GM19193 (cell line): Measurements from ENCODE around the gene EPS15.

Experiments used
- POLR2A ChIP-seq: IDR thresholded peaks from 4 replicates; pipeline ENCODE4 v1.6.1; 2011; ENCODE audit not compliant: insufficient read depth, insufficient read length; ENCODE audit errors: extremely low read depth

EPS15 gene

GRCh38 chr1:51519048-51519864, at the start of gene EPS15:
EPS15 (minus strand) TSS chr1:51519266; CDS start chr1:51519231, 35 bp downstream.
- peak; percentile 78 for TF ChIP-seq POLR2A

GRCh38 chr1:51568231-51568935, 49.3 kb upstream of the EPS15 start:
- no peak for TF ChIP-seq POLR2A

DNA sequence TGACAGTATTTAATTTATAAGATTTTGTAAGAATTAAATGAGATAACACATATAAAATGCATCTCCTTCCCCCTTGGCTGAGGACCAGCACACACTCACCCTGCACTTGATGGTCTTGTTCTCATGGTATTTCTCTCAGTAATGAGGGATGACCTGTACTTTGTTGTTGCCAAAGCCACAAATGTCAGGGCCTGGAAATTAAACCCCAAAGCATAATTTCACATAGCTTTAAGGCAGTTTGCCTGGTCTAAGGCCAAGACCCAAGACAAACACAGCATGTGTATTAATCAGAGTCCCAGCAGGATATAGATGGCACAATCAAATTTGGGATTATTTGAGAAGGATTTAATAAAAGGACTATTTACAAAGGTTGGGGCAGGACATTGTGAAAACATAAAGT, 48.6 kb upstream of the EPS15 start:
- no peak for TF ChIP-seq POLR2A

DNA sequence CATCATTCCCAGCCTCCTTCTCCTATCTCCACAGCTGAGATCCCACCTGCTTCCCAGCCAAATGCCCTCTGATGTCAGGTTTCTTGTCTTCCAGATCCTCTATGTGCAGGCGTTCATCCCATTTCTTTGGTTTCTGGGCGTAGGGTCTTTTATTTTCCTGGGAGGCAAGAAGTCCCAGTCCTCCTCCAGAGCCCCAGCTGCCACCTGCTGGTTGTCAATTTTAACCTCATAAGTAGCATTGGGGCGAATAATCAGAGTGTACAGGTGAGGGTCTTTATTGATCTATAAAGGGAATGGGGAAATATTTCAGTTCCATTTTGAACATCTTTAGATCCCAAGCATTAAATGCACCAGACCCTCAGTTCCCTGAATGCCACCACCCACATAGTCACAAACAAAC, 47.2 kb upstream of the EPS15 start:
- TF ChIP-seq POLR2A: no peak

DNA sequence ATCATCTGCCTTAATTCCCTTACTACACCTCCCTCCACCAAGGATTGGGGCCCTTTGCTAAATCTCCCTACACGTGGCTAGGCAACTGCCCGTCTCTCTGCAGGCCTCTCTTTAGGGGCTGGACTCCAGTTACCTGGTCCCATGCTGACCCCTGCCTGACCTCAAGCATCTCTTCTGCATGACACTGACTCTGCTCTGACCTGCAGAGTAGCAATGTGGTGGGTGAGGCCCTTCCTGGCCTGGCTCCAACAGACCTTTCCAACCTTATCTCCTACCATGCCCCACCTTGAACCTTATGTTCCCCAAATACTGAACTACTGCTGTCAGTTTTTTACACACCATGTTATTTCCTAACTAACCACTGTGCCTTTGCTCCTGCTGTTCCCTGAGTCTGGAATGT, 45.9 kb upstream of the EPS15 start:
- TF ChIP-seq POLR2A: no peak

DNA sequence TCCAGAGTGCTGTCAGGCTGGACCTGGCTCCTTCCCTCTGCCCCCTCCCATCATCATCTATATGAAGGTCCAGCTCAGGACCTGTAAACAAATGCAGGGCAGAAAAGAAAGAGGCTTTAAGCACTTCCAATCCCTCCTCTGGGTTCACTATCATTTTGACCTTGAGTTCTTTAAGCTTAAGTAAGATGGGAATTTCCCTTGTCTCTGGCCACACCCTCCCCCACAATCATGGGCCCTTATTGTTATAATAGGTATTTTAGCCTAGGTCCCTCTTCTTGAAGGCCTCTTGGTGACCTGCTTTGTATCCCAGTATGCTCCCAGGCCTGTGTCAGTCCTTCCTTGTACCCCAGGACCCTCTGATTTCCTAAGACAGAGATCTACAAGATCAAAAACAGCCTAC, 45.1 kb upstream of the EPS15 start:
- no peak for TF ChIP-seq POLR2A

DNA sequence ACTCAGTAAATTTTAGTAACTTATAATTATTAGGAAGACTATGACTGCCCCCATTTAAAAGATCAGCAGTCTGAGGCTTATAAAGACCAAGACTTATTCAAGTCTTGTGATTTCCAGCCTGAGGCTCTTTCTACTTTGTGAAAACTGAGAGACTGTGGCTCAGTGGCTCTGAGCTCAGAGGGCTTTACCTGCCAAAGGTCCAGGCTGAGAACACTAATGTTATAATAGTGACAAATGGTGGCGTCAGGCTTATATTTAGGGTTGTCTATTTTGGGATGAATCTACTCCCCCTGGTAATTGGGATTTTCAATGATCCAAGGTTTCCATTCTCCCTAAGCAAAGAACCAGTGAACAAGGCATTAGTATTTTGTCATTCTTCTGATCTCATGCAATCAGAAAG, 42.6 kb upstream of the EPS15 start:
- no peak for TF ChIP-seq POLR2A

- TF ChIP-seq POLR2A: no peak
Observed at GRCh38 chr1:51560034-51560433, 41.0 kb upstream of the EPS15 start.

DNA sequence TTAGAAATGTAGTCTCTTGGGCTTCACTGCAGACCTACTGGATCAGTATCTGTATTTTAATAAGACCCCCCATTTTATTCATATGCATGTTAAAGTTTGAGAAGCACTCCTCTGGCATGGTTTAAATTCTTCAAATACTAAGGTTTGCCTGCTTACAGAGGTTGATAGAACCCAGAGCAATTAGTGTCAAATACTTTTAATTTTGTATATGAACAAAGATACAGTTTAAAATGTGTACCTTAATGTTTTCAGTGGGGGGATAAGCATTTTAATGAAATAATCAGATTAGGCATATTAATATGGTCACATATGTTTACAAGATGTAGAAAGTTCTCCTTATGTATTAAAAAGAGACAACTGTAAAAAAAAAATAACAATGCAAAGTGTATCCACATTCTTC, 40.4 kb upstream of the EPS15 start:
- TF ChIP-seq POLR2A: no peak

- no peak for TF ChIP-seq POLR2A
Observed at GRCh38 chr1:51559064-51559500, 40.0 kb upstream of the EPS15 start.

GRCh38 chr1:51558375-51558924, 39.4 kb upstream of the EPS15 start:
- no peak for TF ChIP-seq POLR2A

DNA sequence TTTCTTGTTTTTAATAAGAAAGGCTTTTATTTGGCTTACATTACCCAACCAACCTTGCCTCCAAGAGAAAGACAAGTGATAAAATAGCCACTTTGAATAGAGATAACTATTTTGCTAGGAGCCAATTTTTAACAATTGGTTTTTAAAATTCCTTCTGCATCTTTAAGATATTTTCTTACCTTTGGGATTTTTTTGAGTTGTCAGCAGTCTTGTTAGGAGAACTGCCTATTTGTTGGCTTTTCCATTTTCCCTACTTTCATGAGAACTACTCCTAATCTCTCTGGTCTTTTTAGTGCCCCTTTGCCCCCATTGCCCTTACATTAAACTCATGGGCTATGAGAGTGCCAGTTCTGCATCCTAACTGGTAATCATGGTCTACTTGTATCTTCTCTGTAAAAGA, 38.1 kb upstream of the EPS15 start:
- TF ChIP-seq POLR2A: no peak

DNA sequence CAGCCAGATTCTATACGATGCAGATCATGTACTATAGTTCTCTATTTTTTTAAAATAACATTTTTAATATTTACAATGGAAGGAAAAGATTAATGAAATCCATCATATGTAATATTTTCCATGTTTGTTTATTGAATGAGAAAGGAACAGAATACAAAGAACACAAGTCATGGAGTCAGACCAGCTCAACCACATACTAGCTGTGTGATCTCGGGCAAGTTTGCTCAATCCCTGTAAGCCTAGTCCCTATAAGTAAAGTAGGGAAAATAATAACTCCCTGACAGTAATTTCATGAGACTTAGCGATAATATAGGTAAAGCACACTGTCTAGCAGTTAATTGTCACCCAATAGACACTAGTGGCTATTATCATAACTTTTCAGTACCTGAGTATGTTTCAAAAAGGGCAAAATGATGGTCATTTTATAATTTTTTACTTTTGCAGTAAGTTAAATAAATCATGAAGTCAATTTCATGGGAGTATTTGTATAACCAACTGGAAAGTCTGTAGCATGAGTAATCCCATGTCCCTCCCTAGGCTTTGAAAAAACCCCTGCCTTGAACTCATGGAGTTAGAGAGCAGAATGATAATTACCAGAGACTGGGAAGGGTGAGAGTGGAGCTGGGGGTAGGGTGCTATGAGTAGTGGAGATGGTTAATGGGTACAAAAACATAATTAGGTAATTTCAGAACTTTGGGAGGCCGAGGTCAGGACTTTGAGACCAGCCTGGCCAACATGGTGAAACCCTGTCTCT, 37.0 kb upstream of the EPS15 start:
- no peak for TF ChIP-seq POLR2A

DNA sequence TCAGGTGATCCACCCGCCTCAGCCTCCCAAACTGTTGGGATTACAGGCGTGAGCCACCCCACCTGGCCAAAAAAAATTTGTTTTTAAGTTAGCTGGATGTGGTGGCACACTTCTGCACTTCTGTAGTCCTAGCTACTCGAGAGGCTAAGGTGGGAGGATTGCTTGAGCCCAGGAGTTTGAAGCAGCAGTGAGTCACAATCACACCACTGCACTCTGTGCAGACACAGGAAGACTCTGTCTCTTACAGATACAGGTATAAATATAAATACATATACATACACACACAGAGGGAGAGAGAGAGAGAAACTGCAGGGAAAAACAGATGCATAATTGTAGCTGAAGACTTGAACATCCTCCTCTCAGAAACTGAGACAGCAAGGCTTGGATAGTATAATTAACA, 34.8 kb upstream of the EPS15 start:
- TF ChIP-seq POLR2A: no peak

DNA sequence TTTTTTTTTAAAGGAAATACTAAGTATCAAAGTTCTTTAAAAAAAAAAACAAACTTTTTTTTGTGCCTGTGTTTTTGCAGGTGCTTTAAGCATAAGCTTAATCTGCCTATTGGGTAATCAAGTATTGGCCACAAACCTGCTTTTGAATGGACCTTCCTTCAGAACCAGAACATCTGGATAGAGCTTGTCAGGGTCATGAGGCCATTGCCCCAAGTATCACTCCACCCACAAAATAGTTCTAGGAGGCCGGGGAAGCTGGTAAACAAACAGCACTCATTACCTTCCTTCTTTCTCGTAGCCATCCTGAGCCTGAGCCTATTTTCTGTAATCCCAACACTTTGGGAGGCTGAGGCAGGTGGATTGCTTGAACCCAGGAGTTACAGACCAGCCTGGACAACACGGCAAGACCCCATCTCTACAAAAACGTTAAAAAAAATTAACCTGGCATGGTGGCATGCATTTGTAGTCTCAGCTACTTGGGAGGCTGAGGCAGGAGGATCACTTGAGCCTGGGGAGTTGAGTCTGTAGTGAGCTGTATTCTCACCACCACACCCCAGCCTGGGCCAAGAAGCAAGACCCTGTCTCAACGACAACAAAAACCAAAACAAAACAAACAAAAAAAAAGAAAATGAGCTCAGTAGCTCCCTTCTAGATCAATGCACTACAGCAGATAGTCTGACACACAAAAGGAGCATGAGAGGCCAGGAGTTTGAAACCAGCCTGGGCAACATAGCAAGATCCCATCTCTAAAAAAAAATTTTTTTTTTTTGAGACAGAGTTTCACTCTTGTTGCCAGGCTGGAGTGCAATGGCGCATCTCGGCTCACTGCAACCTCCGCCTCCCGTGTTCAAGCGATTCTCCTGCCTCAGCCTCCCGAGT, 34.1 kb upstream of the EPS15 start:
- TF ChIP-seq POLR2A: no peak

- TF ChIP-seq POLR2A: no peak
Observed at GRCh38 chr1:51551848-51552296, 32.8 kb upstream of the EPS15 start.
